GM18520 (cell line): Measurements from ENCODE around the gene SLC25A51.
"Not testable (repeated sequence)": the region's sequence is repeated elsewhere in the genome, so short reads cannot be mapped to it uniquely, and the experiment has no call there.

ENCODE experiments used
- ATAC-seq: cut with Tn5 transposase; IDR thresholded peaks from one replicate; pipeline ENCODE4 v1.9.1; 2021; ENCODE audit not compliant: unreplicated experiment

SLC25A51 gene

DNA sequence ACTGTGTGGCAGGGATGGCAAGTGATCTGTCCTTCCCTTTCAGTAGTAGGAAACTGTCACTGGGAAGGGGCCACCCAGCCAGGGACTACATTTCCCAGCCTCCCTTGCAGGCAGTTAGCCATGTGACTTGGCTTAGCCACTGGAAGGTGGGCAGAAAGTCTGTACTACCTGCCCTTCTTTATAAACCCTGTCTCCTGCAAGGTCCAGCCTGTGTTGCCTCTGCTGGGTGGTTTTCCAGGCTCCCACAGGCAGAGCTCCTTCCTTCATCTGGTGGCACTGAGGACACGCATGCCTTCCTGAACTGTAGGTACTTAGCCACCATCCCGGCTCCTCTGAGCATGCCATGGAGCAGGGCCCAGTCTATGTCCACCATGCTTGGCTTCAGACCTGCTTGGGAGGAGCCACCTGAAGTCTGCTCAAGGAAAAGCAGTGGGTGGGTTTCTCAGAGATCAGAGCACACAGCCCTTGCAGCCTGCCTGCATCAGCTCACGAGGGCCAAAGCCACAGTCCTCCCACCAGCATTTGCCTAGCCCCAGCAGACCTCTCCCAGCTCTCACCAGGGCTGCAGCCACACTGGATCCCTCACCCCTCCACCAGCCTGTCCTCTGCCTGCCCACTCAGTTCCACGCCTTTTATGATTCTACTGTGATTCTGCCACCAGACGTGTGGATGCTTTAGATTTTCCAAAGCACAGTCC lies 16.7 kb upstream of the SLC25A51 start:
- ATAC-seq, result no peak

DNA sequence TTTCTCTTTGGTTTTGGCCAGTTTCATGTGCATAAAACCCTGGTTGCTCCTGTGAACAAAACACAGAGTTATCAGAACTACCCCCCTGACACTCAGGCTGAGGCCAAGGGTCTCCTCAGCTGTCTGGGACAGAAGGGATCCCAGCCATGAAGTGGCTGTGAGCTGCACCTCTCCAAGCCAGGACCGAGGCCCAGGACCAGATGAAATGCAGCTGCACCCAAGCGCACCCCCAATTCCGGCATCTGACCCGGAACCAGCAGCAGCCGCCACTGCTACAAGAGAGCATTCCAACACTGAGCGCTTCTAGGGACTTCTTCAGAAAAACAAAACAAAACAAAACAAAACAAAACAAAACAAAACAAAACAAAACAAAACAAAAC lies 16.0 kb upstream of the SLC25A51 start:
- ATAC-seq, result no peak

DNA sequence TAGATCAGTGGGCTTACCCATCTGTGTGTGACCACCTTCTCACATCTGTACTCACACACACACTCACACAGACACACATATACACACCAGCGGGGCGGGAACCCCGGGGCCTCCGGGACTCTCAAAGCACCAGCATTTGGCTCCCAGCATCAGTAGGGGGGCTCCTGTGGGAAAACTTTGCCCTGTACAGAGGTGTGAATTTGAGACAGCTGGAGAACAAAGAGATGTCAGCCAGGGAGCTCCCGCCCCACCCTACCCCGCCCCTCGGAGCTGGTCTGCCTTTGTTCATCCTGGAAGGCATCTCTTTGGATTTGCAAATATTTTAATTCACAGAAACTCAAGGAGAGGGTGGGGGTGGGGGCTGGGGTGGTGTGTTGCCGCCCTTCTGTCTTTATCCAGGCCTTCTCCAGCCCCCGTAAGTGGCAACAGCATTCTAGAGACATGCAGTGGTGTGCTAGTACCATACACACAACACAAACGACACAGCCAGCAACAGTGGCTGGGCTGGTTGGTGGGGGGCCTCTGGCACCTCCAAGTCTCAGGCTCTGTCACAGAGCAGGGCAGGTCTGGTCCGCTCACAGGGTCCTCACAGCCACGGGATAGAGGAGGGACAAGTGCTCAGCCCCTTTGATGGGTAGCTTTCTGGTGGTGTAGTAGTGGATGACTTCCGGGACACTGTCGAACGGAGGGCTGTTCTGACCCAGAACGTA lies 15.5 kb upstream of the SLC25A51 start:
- no peak for ATAC-seq

DNA sequence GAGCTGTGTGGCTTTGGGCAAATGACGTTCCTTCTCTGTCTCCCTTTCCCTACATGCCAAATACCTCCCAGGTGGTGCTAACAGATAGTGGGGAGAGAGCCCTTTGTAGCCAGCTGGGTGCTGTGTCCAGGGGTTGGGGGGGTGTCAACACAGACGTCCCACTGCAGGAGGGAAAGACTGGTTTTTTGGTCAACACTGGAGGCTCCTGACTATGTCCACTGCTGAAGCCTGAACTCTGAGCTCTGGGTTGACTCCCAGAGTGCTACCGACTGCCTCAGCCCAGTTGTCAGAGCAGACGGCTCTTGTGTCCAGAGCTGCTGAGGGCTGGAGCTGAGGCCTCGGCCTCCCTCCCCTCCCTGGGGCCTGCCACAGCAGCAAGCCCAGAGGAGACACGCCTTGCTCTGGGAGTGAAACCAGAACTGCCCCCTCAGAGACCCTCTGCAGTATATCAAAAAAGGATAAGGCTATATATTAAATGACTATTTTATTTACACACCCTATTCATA lies 14.8 kb upstream of the SLC25A51 start:
- ATAC-seq, result no peak

DNA sequence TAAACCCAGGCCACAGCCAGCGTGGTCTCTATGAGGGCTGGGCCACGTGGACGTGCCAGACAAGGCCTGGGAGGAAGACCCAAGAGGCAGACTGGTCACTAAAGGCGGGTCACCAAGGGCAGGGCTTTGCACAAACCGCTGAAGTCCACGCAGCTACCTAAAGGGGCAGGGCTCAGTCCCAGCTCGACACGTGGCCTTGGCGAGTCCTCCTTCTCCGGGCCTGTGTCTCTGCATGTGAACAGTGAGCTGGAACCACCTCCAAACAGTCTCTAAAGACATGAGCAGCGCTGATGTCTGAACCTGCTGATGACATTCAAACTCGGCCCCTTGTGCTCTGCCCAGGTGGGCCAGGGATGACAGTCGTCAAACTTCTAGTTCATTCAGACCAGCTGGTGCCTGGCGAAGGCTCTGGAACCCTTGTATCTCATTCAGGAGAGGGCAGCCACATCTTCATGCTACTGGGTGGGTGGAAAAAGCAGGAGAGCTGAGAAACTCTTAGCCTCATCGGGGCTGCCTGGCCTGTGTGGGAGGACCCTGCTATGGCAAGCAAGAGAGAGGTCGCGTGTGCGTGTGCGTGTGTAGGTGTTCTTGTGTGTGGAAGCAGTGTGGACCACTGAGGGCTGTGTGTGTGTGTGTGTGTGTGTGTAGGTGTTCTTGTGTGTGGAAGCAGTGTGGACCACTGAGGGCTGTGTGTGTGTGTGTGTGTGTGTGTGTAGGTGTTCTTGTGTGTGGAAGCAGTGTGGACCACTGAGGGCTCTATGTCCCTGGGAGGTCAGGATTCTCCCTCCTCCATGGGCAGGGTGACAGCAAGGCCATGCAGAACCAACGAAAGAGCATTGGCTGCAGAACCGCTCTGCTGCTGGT lies 14.1 kb upstream of the SLC25A51 start:
- no peak for ATAC-seq

DNA sequence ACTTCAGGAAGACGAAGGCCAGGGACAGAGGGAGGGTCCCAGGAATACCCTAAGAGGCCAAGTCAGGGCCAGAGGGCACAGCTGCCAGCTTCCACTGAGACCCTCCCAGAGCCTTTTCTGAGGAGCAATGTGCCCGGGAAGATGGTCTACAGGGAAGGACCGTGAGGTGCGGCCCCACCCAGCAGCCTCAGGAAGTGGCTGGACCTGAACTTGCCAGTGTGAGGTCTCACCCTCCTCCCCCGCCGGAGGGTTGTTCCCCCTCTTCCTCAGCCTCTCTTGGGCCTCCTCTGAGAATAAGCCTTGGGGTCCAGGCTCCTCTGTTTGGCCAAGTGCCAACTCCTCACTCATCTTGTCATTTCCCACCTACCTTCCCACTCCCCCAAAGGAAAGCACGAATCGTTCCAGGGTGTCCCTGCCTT lies 13.4 kb upstream of the SLC25A51 start:
- ATAC-seq, result no peak

DNA sequence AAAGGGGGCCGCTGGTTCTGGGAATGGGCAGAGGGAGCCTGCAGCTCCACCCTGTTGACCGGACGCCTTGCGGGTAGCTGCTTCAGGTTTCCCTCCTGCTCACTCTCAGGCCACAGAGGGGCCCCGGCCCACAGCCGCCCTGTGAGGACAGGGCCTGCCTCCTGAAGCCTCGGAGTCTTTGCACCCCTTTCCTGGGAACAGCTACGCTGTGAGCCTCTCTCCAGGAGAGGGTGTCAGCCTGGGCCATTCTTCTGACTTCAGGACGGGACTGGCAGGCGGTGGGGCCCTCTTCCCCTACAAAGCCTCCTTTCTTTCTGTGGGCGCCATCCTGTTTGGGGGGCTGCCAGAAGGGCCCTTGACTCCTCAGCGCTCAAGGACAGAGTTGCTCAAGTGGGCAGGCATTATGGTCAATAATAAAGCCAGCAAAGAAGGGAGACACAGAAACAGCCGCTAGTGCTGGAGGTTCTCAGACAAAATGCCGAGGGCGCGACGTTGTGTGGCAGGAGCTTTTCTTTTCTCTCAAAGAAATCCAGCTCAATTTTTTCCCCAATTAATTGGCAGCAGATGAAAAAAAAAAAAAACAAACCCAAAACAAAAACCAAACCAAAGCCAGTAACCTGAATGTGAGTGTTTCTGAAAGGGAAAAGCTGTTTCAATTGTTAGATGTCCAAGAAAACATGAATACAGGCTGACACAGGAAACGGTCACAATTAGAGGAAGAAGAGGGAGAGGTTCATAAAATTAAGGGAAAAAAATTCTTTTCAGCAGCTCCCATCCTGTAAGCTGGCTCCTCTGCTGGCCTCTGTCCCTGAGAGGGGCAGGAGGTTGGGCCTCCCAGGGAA lies 12.8 kb upstream of the SLC25A51 start:
- no peak for ATAC-seq

DNA sequence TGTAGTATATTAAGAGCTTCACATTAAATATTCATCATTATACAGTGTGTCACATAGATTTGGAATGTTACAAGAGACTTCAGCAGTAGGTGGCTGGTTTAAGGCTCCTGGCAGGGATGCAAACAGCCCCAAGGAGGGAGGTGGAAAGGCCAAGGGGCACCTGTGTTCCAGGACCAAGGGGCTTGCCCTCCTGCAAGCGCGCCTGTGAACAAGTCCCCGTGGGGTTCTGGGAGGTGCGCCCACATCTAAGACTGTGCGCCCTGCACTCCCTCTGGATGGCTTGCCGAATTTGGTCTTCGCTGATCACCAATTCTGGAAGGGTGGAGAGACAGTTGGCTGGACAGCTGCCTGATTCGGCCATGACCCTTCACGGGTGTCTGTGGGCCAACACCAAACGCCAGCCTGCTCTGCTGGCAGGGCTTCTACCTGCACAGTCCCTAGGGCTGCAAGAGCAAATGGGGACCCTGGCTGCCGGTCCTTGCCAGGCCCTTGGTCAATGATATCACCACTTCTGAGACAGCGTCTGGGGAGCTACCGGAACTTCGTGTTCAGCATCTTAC lies 12.1 kb upstream of the SLC25A51 start:
- no peak for ATAC-seq

DNA sequence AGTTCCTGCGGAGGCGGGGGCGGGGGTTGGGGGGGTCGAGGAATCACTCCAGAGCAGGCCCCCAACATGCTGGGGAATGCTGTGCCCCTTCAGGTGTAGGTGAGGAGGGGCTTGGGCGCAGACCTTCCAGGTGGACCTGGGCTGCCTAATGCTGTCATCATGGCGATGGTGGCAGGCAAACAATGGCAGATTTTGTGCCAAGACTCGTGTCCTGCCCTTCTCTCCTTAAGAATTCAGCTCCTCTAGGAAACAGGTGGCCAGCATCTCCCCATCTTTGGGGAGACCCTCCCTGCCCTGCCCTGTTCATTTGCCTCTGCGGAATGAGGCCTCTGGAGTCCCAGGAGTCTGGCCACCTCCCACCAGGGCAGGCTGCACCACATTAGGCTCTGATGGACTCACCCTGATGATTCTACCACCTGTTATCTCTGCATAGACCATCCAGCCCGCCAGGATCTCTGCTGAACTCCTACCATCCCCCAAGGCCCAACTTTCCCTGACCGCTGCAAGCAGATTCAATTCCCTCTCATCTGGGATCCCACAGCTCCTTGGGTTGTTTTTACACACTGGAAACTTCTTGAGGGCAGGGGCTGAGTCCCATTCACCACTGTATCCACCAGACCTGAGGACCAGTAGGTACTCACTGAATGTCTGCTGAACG lies 10.9 kb upstream of the SLC25A51 start:
- no peak for ATAC-seq

DNA sequence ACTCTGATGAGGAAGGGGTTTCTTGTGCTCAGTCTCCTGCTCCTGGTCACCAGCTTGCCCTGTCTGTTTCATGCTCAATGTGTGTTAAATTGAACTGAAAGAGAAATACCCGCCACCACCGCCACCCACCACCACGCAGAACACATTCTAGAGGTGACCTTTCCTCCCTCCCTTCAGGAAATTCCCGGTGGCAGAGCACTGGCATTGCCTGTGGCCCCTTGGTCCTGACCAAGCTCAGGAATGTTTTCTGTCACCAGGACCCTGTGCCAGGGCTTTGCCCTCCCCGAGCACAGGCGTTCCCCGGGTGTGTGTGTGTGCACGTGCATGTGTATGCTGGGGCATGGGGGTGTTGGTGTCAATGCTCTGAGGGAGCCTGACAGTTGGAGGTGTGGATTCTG lies 10.2 kb upstream of the SLC25A51 start:
- ATAC-seq, result no peak

DNA sequence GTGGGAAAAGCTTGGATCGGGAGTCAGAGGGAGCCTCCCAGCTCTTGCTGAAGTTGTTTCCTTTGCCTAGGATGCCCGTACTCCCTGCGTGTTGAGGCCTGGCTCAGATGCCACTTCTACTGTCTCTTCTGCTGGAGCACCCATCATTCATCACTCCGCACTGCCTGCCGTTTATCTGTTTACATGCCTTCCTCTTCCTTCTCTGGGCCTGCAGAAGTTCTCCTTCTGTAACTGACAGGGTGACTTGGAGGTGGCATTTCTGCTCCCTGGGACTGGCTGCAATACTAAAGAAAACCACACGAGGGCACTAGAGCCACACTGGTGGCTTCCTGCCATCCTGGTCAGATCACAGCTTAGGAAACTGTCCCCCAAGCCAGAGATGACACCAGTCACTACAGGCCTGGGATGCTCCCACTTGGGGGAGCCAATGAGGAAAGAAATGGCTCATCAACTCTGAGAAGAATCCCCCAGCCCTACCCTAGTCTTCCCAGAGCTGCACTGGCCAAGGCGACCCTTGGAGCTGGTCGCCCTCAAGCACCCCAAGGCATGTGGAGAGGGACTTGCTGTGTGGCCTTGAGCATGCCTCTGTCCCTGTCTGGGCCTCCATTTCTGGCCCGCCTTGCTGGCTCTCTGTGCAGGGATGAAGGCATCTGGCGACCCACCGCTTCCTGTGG lies 9.7 kb upstream of the SLC25A51 start:
- ATAC-seq, result no peak

DNA sequence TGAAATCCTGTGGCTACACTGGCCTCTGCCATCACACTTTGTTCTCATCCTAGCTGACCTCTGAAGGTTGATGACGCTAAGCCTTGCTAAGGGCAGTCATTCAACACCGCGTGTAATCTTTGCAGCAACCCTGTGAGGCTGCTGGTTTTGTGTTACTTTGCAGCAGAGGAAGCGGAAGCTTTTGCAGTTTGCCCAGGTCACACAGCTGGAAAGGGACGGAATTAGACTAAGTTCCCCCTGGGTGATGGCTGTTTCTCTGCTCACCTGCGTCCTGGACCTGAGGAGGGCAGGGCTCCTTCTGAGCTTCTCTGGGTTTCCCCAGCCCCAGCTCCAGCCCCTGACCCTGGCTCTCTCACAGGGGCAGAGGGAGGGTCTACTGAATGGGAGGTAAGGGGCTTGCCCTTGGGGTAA lies 7.3 kb upstream of the SLC25A51 start:
- ATAC-seq, result no peak

DNA sequence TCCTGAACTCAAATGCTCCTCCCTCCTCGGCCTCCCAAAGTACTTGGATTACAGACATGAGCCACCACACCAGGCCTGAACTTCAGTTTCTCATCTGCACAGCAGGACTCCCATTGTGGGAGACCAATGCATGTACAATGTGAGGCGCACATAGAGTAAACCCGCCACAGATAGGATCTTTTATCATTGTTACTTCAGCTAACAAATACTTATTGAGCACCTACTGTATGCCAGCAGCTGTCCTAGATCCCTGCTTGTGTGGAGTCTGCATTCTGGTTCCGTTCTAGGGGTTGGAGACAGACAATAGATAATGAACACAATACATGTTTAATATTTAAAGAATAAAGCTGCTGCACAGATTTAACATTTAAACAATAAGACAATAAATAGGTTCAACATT lies 6.3 kb upstream of the SLC25A51 start:
- no peak for ATAC-seq

DNA sequence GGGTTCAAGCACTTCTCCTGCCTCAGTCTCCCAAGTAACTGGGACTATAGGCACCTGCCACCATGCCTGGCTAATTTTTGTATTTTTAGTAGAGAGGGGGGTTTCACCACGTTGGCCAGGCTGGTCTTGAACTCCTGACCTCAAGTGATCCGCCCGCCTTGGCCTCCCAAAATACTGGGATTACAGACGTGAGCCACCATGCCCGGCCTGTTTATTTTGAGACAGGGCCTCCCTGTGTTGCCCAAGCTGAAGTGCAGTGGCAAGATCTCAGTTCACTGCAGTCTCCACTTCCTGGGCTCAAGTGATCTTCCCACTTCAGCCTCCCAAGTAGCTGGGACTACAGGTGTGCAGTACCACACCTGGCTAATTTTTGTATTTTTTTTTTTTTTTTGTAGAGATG lies 5.9 kb upstream of the SLC25A51 start:
- ATAC-seq, result not testable (repeated sequence)

DNA sequence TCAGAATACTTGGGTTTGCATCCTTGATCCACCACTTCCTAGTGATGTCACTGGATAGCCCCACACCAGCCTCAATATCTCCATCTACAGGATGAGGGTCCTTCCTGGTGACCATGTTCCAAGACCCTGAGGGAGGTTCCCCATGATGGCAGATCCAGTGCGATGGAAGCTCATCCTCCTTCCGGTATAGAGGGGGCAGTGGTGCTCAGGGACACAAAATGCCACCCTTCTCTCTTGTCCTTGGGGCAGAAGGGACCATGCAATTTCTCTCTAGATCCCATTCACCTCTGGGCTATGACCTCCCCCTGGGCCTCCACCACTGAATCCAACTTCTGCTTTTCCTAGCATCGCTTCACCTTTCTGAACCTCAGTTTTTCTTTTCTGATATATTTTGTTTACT lies 5.4 kb upstream of the SLC25A51 start:
- no peak for ATAC-seq

DNA sequence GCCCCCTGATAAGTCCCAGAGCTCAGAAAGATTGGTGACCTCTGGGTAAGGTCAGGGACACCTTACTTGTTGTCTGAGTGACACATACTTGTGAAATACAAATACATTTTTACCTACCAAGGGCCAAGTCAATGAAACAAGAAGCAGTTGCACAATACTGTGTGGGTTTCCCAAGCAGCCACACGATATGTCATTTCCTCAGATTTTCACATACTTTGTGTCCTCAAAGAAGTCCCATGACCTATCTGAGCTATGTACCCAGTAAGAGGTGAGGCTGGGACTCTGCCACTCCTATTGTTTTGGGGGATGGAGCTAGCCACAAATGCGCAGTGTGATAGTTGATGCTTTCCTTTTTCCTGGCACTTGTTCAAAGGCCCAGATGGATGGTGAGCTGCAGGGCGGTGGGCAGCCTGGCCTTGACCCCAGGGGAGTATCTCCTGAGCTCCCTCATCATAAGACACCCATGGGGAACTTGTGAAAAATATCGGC lies 4.8 kb upstream of the SLC25A51 start:
- no peak for ATAC-seq

DNA sequence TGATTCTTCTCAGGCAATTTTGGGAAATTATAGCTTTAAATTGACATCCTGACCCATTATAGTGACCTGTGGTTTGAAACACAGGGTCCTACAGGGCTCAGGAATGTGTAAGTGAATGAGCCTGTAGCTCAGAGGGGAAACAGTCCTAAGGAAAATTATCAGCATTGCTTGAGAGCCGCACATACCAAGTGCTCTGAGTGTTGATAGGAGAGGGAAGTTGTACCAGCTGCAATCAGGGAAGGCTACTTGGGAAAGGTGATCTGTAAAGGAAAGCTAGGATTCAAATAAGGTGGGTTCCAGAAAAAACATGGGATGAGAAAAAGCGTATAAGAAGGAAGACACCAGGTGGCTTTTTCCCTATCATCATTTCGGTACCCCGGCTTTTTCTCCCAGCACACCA lies 4.4 kb upstream of the SLC25A51 start:
- no peak for ATAC-seq

DNA sequence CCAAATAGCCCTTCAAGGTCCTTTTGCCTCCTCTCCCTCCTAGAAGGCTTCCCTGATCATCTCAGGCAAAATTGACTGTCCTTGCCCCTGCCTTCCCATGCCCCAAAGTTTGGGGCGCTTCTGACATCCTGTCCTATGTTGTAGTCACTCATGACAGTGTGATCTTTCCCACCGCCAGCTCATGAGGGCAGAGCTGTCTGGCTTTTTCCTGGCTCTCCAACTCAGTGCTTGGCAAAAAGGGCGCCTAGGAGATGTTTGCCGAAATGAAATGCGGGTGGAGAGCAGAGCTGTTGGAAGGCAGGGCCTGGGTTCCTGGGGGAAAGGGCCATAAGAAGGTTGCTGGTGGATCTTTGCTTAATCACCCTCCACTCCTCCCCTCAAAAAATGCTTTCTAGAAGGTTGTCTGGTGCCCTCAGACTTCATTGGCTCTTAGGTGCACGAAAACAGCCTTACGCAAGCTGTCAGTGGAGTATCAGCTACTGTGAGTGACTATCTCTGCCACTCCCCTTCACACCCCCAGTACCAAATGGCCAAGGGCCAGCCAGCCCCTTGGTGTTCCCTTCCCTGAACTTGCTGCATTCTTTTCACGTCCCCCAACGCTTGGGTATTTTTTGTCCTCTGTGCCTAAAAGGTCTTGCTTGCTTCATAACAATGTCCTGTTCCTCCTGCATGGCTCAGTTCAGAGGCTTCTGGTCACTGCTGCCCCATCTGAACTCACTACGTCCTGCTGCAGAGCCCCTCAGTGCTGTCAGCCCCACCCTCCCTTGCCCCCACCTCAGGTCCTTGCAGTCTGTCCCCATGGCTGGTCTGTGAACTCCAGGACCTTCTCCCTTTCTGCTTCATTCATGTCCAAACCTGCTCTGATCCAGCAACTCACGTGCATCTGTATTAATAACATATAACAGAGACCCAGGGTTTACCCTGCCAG lies 2.6 kb upstream of the SLC25A51 start:
- no peak for ATAC-seq
